H1 (cell line): Measurements from ENCODE around the gene CDK7. TPM values are rescaled to one million over a fixed set of nuclear protein-coding genes. Genes with fewer than 3 reads are reported as not detected.

ENCODE experiments used
- CTCF ChIA-PET: fragments of 300-600 bp; sonication (Branson Sonifier 250); formaldehyde crosslinking; loops from one replicate; lab custom pipeline; 2021; ENCODE audit not compliant: partially characterized antibody; lab: Charles Lee
- POLR2A ChIA-PET: fragments of 300-600 bp; sonication (Branson Sonifier 250); formaldehyde crosslinking; loops from one replicate; lab custom pipeline; 2021; ENCODE audit warnings: inconsistent platforms; ENCODE audit not compliant: partially characterized antibody; lab: Charles Lee
- DNase-seq, 2 experiments: peaks; one replicate each; pipeline versions ENCODE4 v3.0.0 to v3.0.0-alpha.2; 2010 to 2022; ENCODE audit warnings: low spot score in 2 of 2, low read depth in 1 of 2, mixed read lengths in 1 of 2
- FAIRE-seq: peaks from 2 replicates; lab custom pipeline; 2011; peaks lifted over from hg19 to GRCh38; lab: Jason Lieb, UNC
- H2AFZ ChIP-seq: 2 replicates; pipeline ENCODE4 v1.8.1; 2012; ENCODE audit warnings: low read length, inconsistent platforms
- H2AK5ac ChIP-seq: 2 replicates; pipeline ENCODE4 v1.6.1; 2013; ENCODE audit warnings: low read depth, low read length
- H2BK120ac ChIP-seq: replicated peaks from 2 replicates; pipeline ENCODE3; 2013; ENCODE audit warnings: low read depth, low read length, inconsistent platforms
- H2BK12ac ChIP-seq: 2 replicates; pipeline ENCODE4 v1.6.1; 2013; ENCODE audit warnings: low read depth, low read length
- H2BK15ac ChIP-seq: 2 replicates; pipeline ENCODE4 v1.6.1; 2013; ENCODE audit warnings: low read length
- H2BK20ac ChIP-seq: 2 replicates; pipeline ENCODE4 v1.6.1; 2013; ENCODE audit warnings: low read length
- H2BK5ac ChIP-seq: 2 replicates; pipeline ENCODE4 v1.6.1; 2013; ENCODE audit warnings: low read depth, low read length
- H3K14ac ChIP-seq: 2 replicates; pipeline ENCODE4 v1.6.1; 2013; ENCODE audit warnings: inconsistent platforms; ENCODE audit not compliant: insufficient read length
- H3K18ac ChIP-seq: 2 replicates; pipeline ENCODE4 v1.6.1; 2013; ENCODE audit warnings: low read length; ENCODE audit errors: extremely low read depth
- H3K23ac ChIP-seq: 2 replicates; pipeline ENCODE4 v1.6.1; 2013; ENCODE audit warnings: inconsistent platforms; ENCODE audit not compliant: insufficient read length
- H3K23me2 ChIP-seq: 2 replicates; pipeline ENCODE4 v1.6.1; 2013; ENCODE audit warnings: low read depth, low read length
- H3K27ac ChIP-seq: 2 replicates; pipeline ENCODE4 v1.6.1; 2011; ENCODE audit warnings: low read depth, low read length, inconsistent platforms
- H3K27me3 ChIP-seq, 4 experiments: replicated peaks in 1 of 4; 1 replicate in 1 of 4; 2 replicates in 3 of 4; pipeline versions ENCODE4 v1.6.1 to v1.8.1; 2011 to 2013; ENCODE audit warnings: low read length in 3 of 4, mild to moderate bottlenecking in 3 of 4, inconsistent platforms in 2 of 4, mixed read lengths in 2 of 4, moderate library complexity in 1 of 4; ENCODE audit not compliant: control insufficient read depth in 3 of 4, insufficient read depth in 3 of 4; ENCODE audit errors: extremely low read depth in 1 of 4
- H3K36me3 ChIP-seq, 4 experiments: 2 replicates each; pipeline versions ENCODE4 v1.6.1 to v1.8.1; 2011 to 2013; ENCODE audit warnings: mild to moderate bottlenecking in 4 of 4, low read length in 3 of 4, moderate library complexity in 2 of 4, control low read depth in 1 of 4, inconsistent platforms in 1 of 4; ENCODE audit not compliant: insufficient read depth in 4 of 4, control insufficient read depth in 2 of 4
- H3K4ac ChIP-seq: replicated peaks from 2 replicates; pipeline ENCODE3; 2013; ENCODE audit warnings: low read length, low read depth, mixed read lengths, inconsistent platforms; ENCODE audit not compliant: insufficient read length
- H3K4me1 ChIP-seq, 4 experiments: replicated peaks in 1 of 4; 1 replicate in 1 of 4; 2 replicates in 3 of 4; pipeline versions ENCODE4 v1.6.1 to v1.8.1; 2011 to 2013; ENCODE audit warnings: low read length in 3 of 4, inconsistent platforms in 2 of 4, mixed read lengths in 1 of 4; ENCODE audit not compliant: insufficient read depth in 4 of 4, control insufficient read depth in 3 of 4
- H3K4me2 ChIP-seq, 2 experiments: 2 replicates each; pipeline versions ENCODE4 v1.6.1 to v1.8.1; 2011 to 2013; ENCODE audit warnings: low read depth in 2 of 2, low read length in 2 of 2, control low read depth in 1 of 2, inconsistent platforms in 1 of 2, mild to moderate bottlenecking in 1 of 2; ENCODE audit not compliant: insufficient read depth in 1 of 2
- H3K4me3 ChIP-seq, 4 experiments: fragments of 200-600, 300-600 bp in 1 of 4; sonication (generic), shearing (Covaris generic), sonication (Bioruptor Twin) in 1 of 4; 2 replicates each; pipeline versions ENCODE4 v1.5.1 to v1.8.1; 2011 to 2016; ENCODE audit warnings: low read length in 4 of 4, low read depth in 3 of 4, control low read depth in 2 of 4, inconsistent platforms in 2 of 4, mild to moderate bottlenecking in 2 of 4, mixed read lengths in 1 of 4, moderate library complexity in 1 of 4; ENCODE audit not compliant: insufficient read depth in 2 of 4; ENCODE audit errors: extremely low read depth in 1 of 4
- H3K56ac ChIP-seq: replicated peaks from 2 replicates; pipeline ENCODE3; 2013; ENCODE audit warnings: low read depth, mild to moderate bottlenecking, mixed read lengths, low read length, inconsistent platforms; ENCODE audit not compliant: insufficient read length
- H3K79me1 ChIP-seq: 2 replicates; pipeline ENCODE4 v1.6.1; 2013; ENCODE audit warnings: low read depth, low read length, control low read depth
- H3K79me2 ChIP-seq, 2 experiments: 2 replicates each; pipeline versions ENCODE4 v1.6.1 to v1.8.1; 2012 to 2013; ENCODE audit warnings: low read length in 2 of 2, mild to moderate bottlenecking in 2 of 2, inconsistent platforms in 1 of 2; ENCODE audit not compliant: insufficient read depth in 2 of 2, control insufficient read depth in 1 of 2
- H3K9ac ChIP-seq, 4 experiments: replicated peaks in 1 of 4; 1 replicate in 1 of 4; 2 replicates in 3 of 4; pipeline versions ENCODE4 v1.6.1 to v1.8.1; 2011 to 2013; ENCODE audit warnings: low read depth in 3 of 4, low read length in 3 of 4, control low read depth in 2 of 4, mild to moderate bottlenecking in 2 of 4, moderate library complexity in 2 of 4, inconsistent platforms in 1 of 4; ENCODE audit errors: extremely low read depth in 1 of 4
- H3K9me3 ChIP-seq, 2 experiments: 2 replicates each; pipeline versions ENCODE4 v1.6.1 to v1.8.1; 2012 to 2013; ENCODE audit warnings: mild to moderate bottlenecking in 2 of 2, moderate library complexity in 2 of 2, control low read depth in 1 of 2, inconsistent platforms in 1 of 2, low read depth in 1 of 2, low read length in 1 of 2, mixed read lengths in 1 of 2; ENCODE audit not compliant: insufficient read depth in 2 of 2
- H4K20me1 ChIP-seq, 2 experiments: replicated peaks in 1 of 2; 2 replicates each; pipeline versions ENCODE3 to v1.8.1; 2011 to 2013; ENCODE audit warnings: inconsistent platforms in 2 of 2, low read length in 2 of 2, mild to moderate bottlenecking in 1 of 2; ENCODE audit not compliant: insufficient read depth in 2 of 2, control insufficient read depth in 1 of 2
- H4K5ac ChIP-seq: 2 replicates; pipeline ENCODE4 v1.6.1; 2013; ENCODE audit warnings: low read length, low read depth, mixed read lengths, inconsistent platforms; ENCODE audit not compliant: insufficient read length
- H4K8ac ChIP-seq: 2 replicates; pipeline ENCODE4 v1.8.0; 2013; ENCODE audit warnings: mild to moderate bottlenecking, moderate library complexity, low read length, inconsistent platforms; ENCODE audit not compliant: insufficient read depth; ENCODE audit errors: extremely low read depth
- H4K91ac ChIP-seq: replicated peaks from 2 replicates; pipeline ENCODE3; 2013; ENCODE audit warnings: low read length, mixed read lengths, inconsistent platforms; ENCODE audit not compliant: insufficient read length
- BRCA1 ChIP-seq: IDR thresholded peaks from 2 replicates; pipeline ENCODE4 v1.6.1; 2012; ENCODE audit warnings: low read depth, low read length, improper control_type of control experiment
- CHD1 ChIP-seq: IDR thresholded peaks from 2 replicates; pipeline ENCODE4 v1.6.1; 2012; ENCODE audit warnings: low read depth, low read length, improper control_type of control experiment
- MAX ChIP-seq: IDR thresholded peaks from 2 replicates; pipeline ENCODE4 v1.6.1; 2012; ENCODE audit warnings: inconsistent platforms
- NANOG ChIP-seq: IDR thresholded peaks from 2 replicates; pipeline ENCODE4 v1.6.1; 2011; ENCODE audit warnings: low read length, low read depth, mild to moderate bottlenecking, inconsistent platforms; ENCODE audit not compliant: insufficient read depth, poor library complexity, severe bottlenecking
- SAP30 ChIP-seq: fragments of 300-600 bp; sonication (generic); IDR thresholded peaks from 2 replicates; pipeline ENCODE4 v1.7.1; 2012; ENCODE audit warnings: low read length, moderate library complexity, mild to moderate bottlenecking, inconsistent platforms; ENCODE audit not compliant: insufficient read depth, insufficient replicate concordance
- SIX5 ChIP-seq: IDR thresholded peaks from 2 replicates; pipeline ENCODE4 v1.6.1; 2011; ENCODE audit warnings: mild to moderate bottlenecking, low read depth, low read length
- TAF7 ChIP-seq: optimal IDR thresholded peaks from 2 replicates; pipeline ENCODE3; 2011; ENCODE audit warnings: low read depth, mild to moderate bottlenecking, inconsistent platforms, low read length, moderate library complexity, borderline replicate concordance
- TBP ChIP-seq: IDR thresholded peaks from 2 replicates; pipeline ENCODE4 v1.6.1; 2011; ENCODE audit warnings: low read depth, low read length, improper control_type of control experiment
- TCF12 ChIP-seq: IDR thresholded peaks from 2 replicates; pipeline ENCODE4 v1.6.1; 2011; ENCODE audit warnings: low read depth, mild to moderate bottlenecking, low read length
- WGBS, 2 experiments: shearing (Covaris generic) in 1 of 2; methylation state at CpG; one replicate each; pipeline versions ENCODE4 v1.1.6 to v1.1.7; 2013 to 2015; ENCODE audit warnings: low lambda C conversion rate in 2 of 2, mixed read lengths in 2 of 2, inconsistent platforms in 1 of 2, low coverage in 1 of 2, missing lambda C conversion rate in 1 of 2; ENCODE audit not compliant: insufficient replicate concordance in 2 of 2, insufficient coverage in 1 of 2, insufficient read length in 1 of 2; ENCODE audit errors: extremely low coverage in 1 of 2, missing lambda C conversion rate in 1 of 2; 5-methylcytosine and 5-hydroxymethylcytosine counted together
- polyA plus RNA-seq, 7 experiments: library from polyadenylated mRNA; depleted of rRNA in 3 of 7; stranded (reverse) in 5 of 7; unstranded in 2 of 7; fragments of >200 nt in 5 of 7; fragments of 200-250 nt in 2 of 7; gene quantifications; 1 replicate in 5 of 7; 2 replicates in 1 of 7; 4 replicates in 1 of 7; pipeline versions ENCODE4 v1.2.1 to v1.2.3, GENCODE V29; 2011 to 2013; ENCODE audit warnings: missing spikeins in 2 of 7, mixed read lengths in 2 of 7
- total RNA-seq: library from RNA; stranded (reverse); fragmentation: NEBNext Ultra II Directional; extraction: Animal tissue kit (Norgen Biotek cat#: 25700); gene quantifications from 2 replicates; pipeline ENCODE4 v1.2.1, GENCODE V29; 2021

CDK7 gene
- total and polyA plus RNA-seq, 2 of the 8 experiments (the other 6 are each of a cell fraction or from before 2014, with no cell fraction given), result 39.9 to 63.4 TPM

GRCh38 chr5:69189162-69190086 is 45.3 kb upstream of the CDK7 start, which contains the start of gene CENPH:
Gene CENPH, plus strand, starts transcription at chr5:69189583. Its CDS starts 52 bp downstream, at chr5:69189635.
- Histone ChIP-seq H3K27me3 (no peaks in the 10 kb centered on the region), H3K4me3 (peak within 1 kb of the TSS; percentile 84 to 96 (median 92)), H2BK15ac (no peak within 1 kb of the TSS), H3K14ac (no peak within 1 kb of the TSS), H2AK5ac (0 out of 2 replicates have a peak within 1 kb of the TSS, but pooled peaks have one; percentile 24), H3K23me2 (peaks cover 8% of the 10 kb centered on the region; the same call in 1 of the 2 replicates), H4K20me1 (no peaks in the 10 kb centered on the region), H3K23ac (no peak within 1 kb of the TSS), H3K4ac (no peak within 1 kb of the TSS), H3K79me1 (peaks cover 3% of the 10 kb centered on the region), H2AFZ (peak within 1 kb of the TSS; percentile 99), H3K9me3 (no peaks in the 10 kb centered on the region), H4K8ac (peak within 1 kb of the TSS; percentile 100), H2BK12ac (peak within 1 kb of the TSS; percentile 60; the same call in 1 of the 2 replicates), H3K4me1 (no peaks in the 10 kb centered on the region), H2BK120ac (no peak within 1 kb of the TSS), H4K91ac (no peak within 1 kb of the TSS), H3K18ac (peak within 1 kb of the TSS; percentile 97), H3K4me2 (peak within 1 kb of the TSS; percentile 81 to 86), H3K9ac (peak within 1 kb of the TSS; percentile 97 to 99 (median 99)), H2BK20ac (no peak within 1 kb of the TSS), H4K5ac (peak within 1 kb of the TSS; percentile 94), H3K56ac (peak within 1 kb of the TSS; percentile 92), H3K36me3 (peaks cover 7 to 30% (median 17%) of the 10 kb centered on the region in 4 experiments), H2BK5ac (peak within 1 kb of the TSS; percentile 91), H3K27ac (peak within 1 kb of the TSS; percentile 98), H3K79me2 (peaks cover 0 to 13% of the 10 kb centered on the region in 2 experiments; a peak in 1 of 4 replicates)
- peak; percentile 54 to 98 for DNase-seq
- 1% methylated on average over 48 of the region's 55 CpGs; no CpG with 5 or more reads in 1 of the 2 experiments for WGBS, 2 experiments
- FAIRE-seq, result peak; percentile 48
- CTCF ChIA-PET, result interaction anchor here (1.1 to 1.7 kb wide), 5 partner anchors 12 to 183 kb away, joined by 3 to 6 read pairs (median 4); partner anchors contain the start of gene SLC30A5
- POLR2A ChIA-PET, result interaction anchor here (0.6 to 3.9 kb wide), 35 partner anchors 7 to 226 kb away, joined by 3 to 34 read pairs (median 5); partner anchors contain the start of genes CCNB1, CDK7, MARVELD2 and SLC30A5
- TF ChIP-seq SAP30 (no peak), MAX (peak; percentile 80), TBP (peak; percentile 87), NANOG (no peak), SIX5 (no peak), TCF12 (no peak), CHD1 (peak; percentile 43; the same call in 1 of the 2 replicates), TAF7 (peak; percentile 71), BRCA1 (no peak)
